Measurements from ENCODE around the gene GLRX5.

- TF ChIP-seq CTCF (IDR thresholded peaks at IDR 0.05; ENCODE audit: borderline replicate concordance, extremely low read depth, low read length, poor library complexity, severe bottlenecking) (no peak), EZH2 (IDR thresholded peaks at IDR 0.05; ENCODE audit: borderline replicate concordance, low read depth, low read length, severe bottlenecking) (no peak)
Measured at GRCh38 chr14:95505030-95505589, 29.7 kb upstream of the GLRX5 start.
